NCI-H187 treated with DMSO at 0.1 percent for 48 hours (cell line): ENCODE measurements around the gene PNPLA7.
"Not testable (repeated sequence)": the region's sequence is repeated elsewhere in the genome, so short reads cannot be mapped to it uniquely, and the experiment has no call there.

ENCODE experiments used
- DNase-seq: peaks from one replicate; lab custom pipeline; 2025; lab: John Stamatoyannopoulos, UW

The PNPLA7 gene

DNA sequence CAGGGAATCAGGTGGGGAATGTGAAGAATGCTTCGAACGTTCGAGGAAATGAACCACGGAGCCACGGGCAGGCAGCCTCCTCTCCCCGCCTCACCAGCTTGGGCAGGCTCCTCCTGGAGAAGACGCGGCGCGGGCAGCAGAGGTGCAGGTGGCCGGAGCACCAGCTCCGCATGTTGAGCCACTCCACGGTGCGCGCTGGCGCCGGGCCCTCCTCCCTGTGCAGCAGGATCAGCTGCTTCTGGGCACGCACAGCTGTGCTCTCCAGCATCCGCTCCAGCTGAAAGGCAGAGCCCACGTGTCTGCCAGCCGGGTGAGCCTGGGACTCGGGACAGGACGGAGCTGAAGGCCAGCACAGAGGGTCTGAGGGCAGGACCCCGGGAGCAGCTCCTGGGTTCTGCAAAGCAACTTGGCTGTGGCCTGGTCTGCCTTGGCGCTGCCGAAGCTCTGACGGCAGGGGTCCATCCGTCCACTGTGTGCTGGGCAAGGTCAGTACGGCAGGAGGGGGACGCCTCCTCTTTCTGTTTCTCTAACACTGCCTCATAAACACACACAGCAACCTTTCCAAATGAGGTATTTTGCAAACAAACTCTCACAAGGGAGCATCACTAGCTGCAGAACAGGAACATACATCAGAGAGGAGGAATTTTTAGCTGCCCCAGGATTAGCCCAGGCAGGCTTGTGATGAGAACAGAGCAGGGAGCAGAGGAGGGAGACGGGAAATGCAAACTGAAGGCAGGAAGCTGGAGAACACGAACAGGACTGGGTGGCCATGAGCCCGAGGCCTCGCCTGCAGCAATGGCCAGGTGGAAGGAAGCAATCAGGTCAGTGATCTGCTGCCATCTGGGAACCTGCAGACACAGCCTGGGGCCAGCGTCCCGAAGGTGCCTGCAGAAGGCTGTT, 71.0 kb downstream of the PNPLA7 start:
- no peak for DNase-seq

- no peak for DNase-seq
Measured at GRCh38 chr9:137478613-137478961, 71.6 kb downstream of the PNPLA7 start.

DNA sequence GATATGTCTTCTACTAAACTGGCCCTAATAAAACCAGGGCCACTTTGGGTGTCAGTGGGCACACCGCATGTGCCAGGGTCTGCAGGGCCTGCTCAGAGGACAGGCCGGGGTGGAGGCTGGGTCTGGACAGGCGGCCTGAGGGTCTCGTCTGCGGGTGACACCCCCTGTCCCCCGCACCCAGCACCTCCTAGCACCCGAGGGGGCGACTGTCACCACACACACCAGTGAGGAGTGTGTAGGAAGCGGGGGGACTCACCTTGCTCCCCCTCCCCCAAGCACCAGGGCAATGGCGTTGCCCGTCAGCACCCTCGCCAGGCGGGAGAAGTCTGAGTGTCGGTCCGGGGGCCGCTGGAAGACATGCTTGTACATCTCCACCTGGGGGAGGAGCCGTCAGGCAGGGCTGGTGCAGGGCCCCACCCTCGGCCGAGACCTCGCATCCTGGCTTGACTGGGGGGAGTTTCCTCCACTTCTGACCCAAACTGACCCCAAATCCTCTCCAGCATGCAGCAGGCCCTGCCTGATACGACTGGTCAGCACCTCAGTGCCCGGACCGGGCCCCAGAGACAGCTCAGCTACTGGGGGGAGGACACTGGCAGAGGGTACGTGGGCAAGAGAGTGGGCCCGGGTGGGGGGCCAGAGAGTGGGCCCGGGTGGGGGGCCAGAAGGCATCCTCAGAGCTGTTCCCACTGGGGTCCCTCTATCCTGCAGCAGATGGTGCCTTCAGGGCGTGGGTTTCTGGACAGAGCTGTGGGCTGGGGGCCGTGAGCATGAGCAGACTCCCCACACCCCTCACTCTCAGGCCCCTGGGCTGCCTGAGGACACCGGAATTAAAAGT, 72.2 kb downstream of the PNPLA7 start:
- DNase-seq = no peak

- no peak for DNase-seq
Measured at GRCh38 chr9:137476856-137477255, 73.3 kb downstream of the PNPLA7 start.

DNA sequence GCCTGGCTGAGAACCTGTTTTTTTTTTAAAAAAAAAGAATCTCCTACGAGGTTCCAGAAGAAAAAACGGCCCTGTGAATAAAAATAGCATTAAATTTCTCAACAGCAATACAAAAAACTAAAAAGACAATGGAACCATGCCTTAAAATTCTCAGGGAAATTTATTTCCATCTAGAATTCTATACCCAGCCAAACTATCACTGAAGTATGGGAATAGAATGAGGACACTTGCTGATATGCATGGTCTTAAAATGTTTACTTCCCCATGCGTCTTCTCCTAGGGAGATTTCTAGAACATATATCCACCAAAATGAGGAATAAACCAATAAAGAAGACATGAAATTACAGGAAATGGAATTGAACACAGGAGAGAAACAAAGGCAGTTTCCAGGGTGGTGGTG, 74.5 kb downstream of the PNPLA7 start:
- no peak for DNase-seq

GRCh38 chr9:137474271-137474670, 75.9 kb downstream of the PNPLA7 start:
- DNase-seq = no peak

DNA sequence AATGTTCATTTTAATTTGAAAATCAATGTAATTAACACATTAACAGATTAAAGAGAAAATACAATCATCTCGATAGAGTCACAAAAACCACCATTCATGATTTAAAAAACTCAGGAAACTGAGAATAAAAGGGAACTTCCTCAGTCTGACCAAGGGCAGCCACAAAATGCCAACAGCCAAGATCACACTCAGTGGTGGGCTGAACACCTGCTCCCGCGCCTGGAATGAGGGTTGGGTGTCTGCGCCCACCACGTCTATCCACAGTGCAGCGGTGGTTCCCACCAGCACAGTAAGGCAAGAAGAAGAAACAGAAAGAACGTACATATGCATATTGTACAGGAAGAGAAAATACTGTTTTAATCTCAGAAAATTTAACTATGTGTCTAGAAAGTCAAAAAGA, 79.4 kb downstream of the PNPLA7 start:
- no peak for DNase-seq

DNA sequence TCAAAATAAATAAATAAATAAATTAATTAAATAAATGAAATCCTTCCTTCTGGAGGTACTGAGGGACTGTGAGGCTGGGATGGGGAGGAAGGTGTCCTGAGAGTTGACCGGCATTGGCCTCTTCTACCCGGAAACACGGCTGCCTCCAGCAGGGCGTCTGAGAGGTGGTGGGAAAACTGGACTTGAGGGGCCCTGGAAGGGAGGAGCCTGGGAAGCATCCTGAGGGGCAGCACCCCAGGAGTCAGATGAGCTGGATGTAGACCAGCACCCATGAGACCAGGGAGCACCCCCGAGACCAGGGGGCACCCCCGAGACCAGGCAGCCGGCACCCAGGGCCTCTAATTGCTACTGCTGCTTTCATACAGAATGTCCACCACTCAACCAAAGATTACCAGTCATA, 82.3 kb downstream of the PNPLA7 start:
- DNase-seq = no peak

GRCh38 chr9:137467161-137467581, 83.0 kb downstream of the PNPLA7 start:
- DNase-seq = no peak

DNA sequence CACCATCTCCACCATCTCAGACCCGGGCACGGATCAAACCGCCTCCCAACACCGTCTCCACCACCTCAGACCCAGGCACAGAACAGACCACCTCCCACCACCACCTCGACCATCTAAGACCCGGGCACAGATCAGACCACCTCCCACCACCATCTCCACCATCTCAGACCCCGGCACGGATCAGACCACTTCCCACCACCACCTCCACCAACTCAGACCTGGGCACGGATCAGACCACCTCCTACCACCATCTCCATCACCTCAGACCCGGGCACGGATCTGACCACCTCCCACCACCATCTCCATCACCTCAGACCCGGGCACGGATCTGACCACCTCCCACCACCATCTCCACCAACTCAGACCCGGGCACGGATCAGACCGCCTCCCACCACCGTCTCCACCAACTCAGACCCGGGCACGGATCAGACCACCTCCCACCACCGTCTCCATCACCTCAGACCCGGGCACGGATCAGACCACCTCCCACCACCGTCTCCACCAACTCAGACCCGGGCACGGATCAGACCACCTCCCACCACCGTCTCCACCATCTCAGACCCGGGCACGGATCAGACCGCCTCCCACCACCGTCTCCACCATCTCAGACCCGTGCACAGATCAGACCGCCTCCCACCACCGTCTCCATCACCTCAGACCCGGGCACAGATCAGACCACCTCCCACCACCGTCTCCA, 83.7 kb downstream of the PNPLA7 start:
- DNase-seq = not testable (repeated sequence)

- no peak for DNase-seq
Measured at GRCh38 chr9:137465720-137466388, 84.3 kb downstream of the PNPLA7 start.

- DNase-seq = no peak
Measured at GRCh38 chr9:137465000-137465719, 85.0 kb downstream of the PNPLA7 start.

DNA sequence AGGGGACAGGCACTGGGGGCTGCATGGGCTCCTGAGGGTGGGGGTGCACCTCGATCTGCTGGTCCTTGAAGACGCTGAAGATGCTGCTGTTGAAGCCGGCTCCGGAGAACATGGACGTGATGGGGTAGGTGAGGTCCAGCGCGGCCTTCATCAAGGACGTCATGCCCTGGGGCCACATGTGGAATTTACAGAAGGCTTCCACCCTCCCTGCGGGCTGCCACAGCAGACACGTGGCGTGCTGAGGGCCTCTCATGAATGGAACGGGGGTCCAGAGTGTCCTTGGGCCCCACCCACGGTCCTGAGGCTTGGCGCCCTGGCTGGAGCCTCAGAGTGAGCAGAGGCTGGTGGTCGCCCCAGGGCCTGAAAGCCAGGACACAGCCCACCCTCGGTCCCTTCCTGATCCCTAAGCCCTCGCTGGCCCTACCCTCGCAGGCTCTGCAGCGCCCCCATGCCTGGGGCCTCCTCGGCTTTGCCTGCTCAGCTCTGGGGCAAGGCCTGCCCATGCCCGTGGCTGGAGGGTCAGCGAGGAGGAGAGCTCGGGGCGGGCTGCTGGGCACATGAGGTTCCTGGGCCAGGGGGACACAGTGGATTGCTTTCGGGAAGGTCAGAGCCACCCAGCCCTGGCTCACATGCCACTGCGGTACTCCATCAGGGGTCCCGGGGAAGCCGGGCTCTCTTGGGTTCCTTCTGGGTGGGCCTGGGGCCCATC, 85.8 kb downstream of the PNPLA7 start:
- DNase-seq = no peak

DNA sequence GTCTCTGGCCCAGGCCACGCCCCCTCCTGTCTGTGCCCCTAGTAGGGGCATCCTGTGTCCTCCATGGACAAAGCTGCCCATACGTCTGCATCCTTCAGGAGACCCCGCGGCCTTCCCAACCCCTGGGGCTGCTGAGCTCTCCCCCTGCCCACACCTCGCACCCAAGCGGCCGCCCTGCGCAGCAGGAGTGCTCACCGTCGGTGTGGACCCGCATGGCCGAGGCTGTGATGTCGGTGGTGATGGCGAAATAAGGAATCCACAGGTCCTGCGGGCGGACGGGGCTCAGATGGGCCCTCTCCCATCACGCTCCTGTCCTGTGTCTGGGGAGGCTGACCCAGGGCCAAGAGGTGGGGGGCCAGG, 86.3 kb downstream of the PNPLA7 start:
- DNase-seq = no peak

GRCh38 chr9:137462986-137463930, 86.9 kb downstream of the PNPLA7 start:
- DNase-seq = no peak

- DNase-seq = no peak
Measured at GRCh38 chr9:137462396-137462985, 87.7 kb downstream of the PNPLA7 start.

GRCh38 chr9:137461663-137462395, 88.4 kb downstream of the PNPLA7 start:
- DNase-seq = no peak

DNA sequence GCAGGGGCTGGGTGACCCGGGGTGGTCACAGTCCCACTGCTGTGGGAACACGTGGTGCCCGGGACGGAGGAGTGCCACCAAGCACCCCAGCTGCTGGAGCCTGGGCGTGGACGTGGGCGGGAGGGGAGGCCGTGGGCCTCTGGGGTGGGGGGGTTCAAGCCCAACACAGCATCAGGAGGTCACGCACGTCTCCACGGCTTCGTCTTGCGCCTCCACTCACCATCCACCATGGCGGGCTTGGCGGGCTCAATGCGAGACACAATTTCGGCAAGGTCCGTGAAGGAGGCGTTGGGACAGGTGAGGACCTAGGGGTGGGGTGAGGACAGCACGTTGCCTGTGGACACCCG, 88.9 kb downstream of the PNPLA7 start:
- no peak for DNase-seq
